Neural cell (in vitro differentiated cells): Measurements from ENCODE around the gene PLA2G12B. TPM values are rescaled to one million over a fixed set of nuclear protein-coding genes. Genes with fewer than 3 reads are reported as not detected.

Source experiments
- H2AFZ ChIP-seq: fragments of 200-600, 300-800 bp; sonication (generic), shearing (Covaris generic); 2 replicates; pipeline ENCODE4 v1.6.0; 2014; ENCODE audit warnings: low read depth, mild to moderate bottlenecking, antibody characterized with exemption, low read length, moderate library complexity
- H3F3A ChIP-seq: fragments of 200-600 bp; shearing (Covaris generic); 2 replicates; pipeline ENCODE4 v1.6.1; 2016; ENCODE audit warnings: mild to moderate bottlenecking, moderate library complexity, mixed read lengths, antibody characterized with exemption, low read length; ENCODE audit not compliant: insufficient read depth, poor library complexity, severe bottlenecking
- H3K27ac ChIP-seq: fragments of 200-600, 300-800 bp; sonication (generic), shearing (Covaris generic); 2 replicates; pipeline ENCODE4 v1.5.1; 2014; ENCODE audit warnings: mild to moderate bottlenecking, low read length, moderate library complexity
- H3K27me3 ChIP-seq: fragments of 300-800, 200-600 bp; sonication (generic), shearing (Covaris generic); 2 replicates; pipeline ENCODE4 v1.6.0; 2014; ENCODE audit warnings: mild to moderate bottlenecking, low read depth, low read length, moderate library complexity; ENCODE audit not compliant: insufficient read depth
- H3K36me3 ChIP-seq: fragments of 300-800, 200-600 bp; sonication (generic), shearing (Covaris generic); 2 replicates; pipeline ENCODE4 v1.5.1; 2014; ENCODE audit warnings: mild to moderate bottlenecking, antibody characterized with exemption, low read length, moderate library complexity; ENCODE audit not compliant: insufficient read depth
- H3K4me2 ChIP-seq: fragments of 300-800, 200-600 bp; sonication (generic), shearing (Covaris generic); 2 replicates; pipeline ENCODE4 v1.6.0; 2014; ENCODE audit warnings: mild to moderate bottlenecking, low read length
- H3K4me3 ChIP-seq: fragments of 300-800, 200-600 bp; sonication (generic), shearing (Covaris generic); 2 replicates; pipeline ENCODE4 v1.5.1; 2014; ENCODE audit warnings: mild to moderate bottlenecking, low read length, moderate library complexity
- H3K79me2 ChIP-seq: fragments of 200-600 bp; shearing (Covaris generic); replicated peaks from 2 replicates; pipeline ENCODE4 v1.6.0; 2014; ENCODE audit warnings: mild to moderate bottlenecking, low read length, moderate library complexity; ENCODE audit not compliant: insufficient read depth
- H3K9ac ChIP-seq: fragments of 300-800, 200-600 bp; sonication (generic), shearing (Covaris generic); 2 replicates; pipeline ENCODE4 v1.6.1; 2016; ENCODE audit warnings: mild to moderate bottlenecking, low read length, mixed read lengths
- H3K9me2 ChIP-seq: fragments of 200-600 bp; shearing (Covaris generic); 2 replicates; pipeline ENCODE4 v1.6.1; 2016; ENCODE audit warnings: mild to moderate bottlenecking, low read length, mixed read lengths; ENCODE audit not compliant: insufficient read depth
- H3K9me3 ChIP-seq: fragments of 200-600, 300-800 bp; sonication (generic), shearing (Covaris generic); 2 replicates; pipeline ENCODE4 v1.6.1; 2016; ENCODE audit warnings: mild to moderate bottlenecking, mixed run types, low read length, moderate library complexity, mixed read lengths
- H4K20me1 ChIP-seq: fragments of 200-600 bp; shearing (Covaris generic); 2 replicates; pipeline ENCODE4 v1.6.1; 2016; ENCODE audit warnings: mild to moderate bottlenecking, mixed run types; ENCODE audit not compliant: insufficient read depth
- CTCF ChIP-seq: fragments of 450-650 bp; IDR thresholded peaks from 2 replicates; pipeline ENCODE4 v1.5.1; 2014; ENCODE audit warnings: antibody characterized with exemption, mild to moderate bottlenecking, moderate library complexity; ENCODE audit not compliant: poor library complexity, severe bottlenecking
- EP300 ChIP-seq: fragments of 450-650 bp; conservative IDR thresholded peaks from 2 replicates; pipeline ENCODE4 v1.6.1; 2014; ENCODE audit warnings: antibody characterized with exemption, mild to moderate bottlenecking, moderate library complexity; ENCODE audit not compliant: poor library complexity, severe bottlenecking
- EZH2 ChIP-seq: fragments of 200-600, 300-800 bp; shearing (Covaris generic), sonication (generic); IDR thresholded peaks from 2 replicates; pipeline ENCODE4 v1.6.1; 2014; ENCODE audit warnings: antibody characterized with exemption, low read length, borderline replicate concordance, mild to moderate bottlenecking; ENCODE audit not compliant: insufficient read depth, poor library complexity, severe bottlenecking
- MXI1 ChIP-seq: fragments of 450-650 bp; conservative IDR thresholded peaks from 2 replicates; pipeline ENCODE4 v1.6.1; 2014; ENCODE audit warnings: antibody characterized with exemption, mild to moderate bottlenecking; ENCODE audit not compliant: poor library complexity, severe bottlenecking
- POLR2AphosphoS5 ChIP-seq: IDR thresholded peaks from 2 replicates; pipeline ENCODE4 v1.6.1; 2012
- RAD21 ChIP-seq: fragments of 450-650 bp; conservative IDR thresholded peaks from 2 replicates; pipeline ENCODE4 v1.6.1; 2014; ENCODE audit warnings: antibody characterized with exemption, mild to moderate bottlenecking, moderate library complexity
- REST ChIP-seq: IDR thresholded peaks from 2 replicates; pipeline ENCODE4 v1.6.1; 2012; ENCODE audit warnings: borderline replicate concordance
- SMC3 ChIP-seq: fragments of 450-650 bp; conservative IDR thresholded peaks from 2 replicates; pipeline ENCODE4 v1.6.1; 2014; ENCODE audit warnings: antibody characterized with exemption, mild to moderate bottlenecking, moderate library complexity; ENCODE audit not compliant: poor library complexity
- TAF1 ChIP-seq: IDR thresholded peaks from 2 replicates; pipeline ENCODE4 v1.6.1; 2012; ENCODE audit warnings: low read depth
- polyA plus RNA-seq: library from polyadenylated mRNA; depleted of rRNA; stranded (reverse); fragments of >200 nt; gene quantifications from 2 replicates; pipeline ENCODE4 v1.2.3, GENCODE V29; 2014

The PLA2G12B gene
- polyA plus RNA-seq, 1 donor from 2014 or later = not detected

GRCh38 chr10:72912736-72913135 lies 41.9 kb downstream of the PLA2G12B start:
- Histone ChIP-seq H3K36me3 (no peaks in the 10 kb centered on the region), H3K79me2 (no peaks in the 10 kb centered on the region), H3K4me2 (no peak overlapping the region), H2AFZ (no peak overlapping the region), H4K20me1 (no peaks in the 10 kb centered on the region), H3K9me2 (no peaks in the 10 kb centered on the region), H3K9ac (no peak overlapping the region), H3K27ac (no peak overlapping the region), H3K27me3 (no peaks in the 10 kb centered on the region), H3F3A (no peaks in the 10 kb centered on the region), H3K4me3 (no peak overlapping the region), H3K9me3 (no peaks in the 10 kb centered on the region)
- TF ChIP-seq SMC3 (no peak), CTCF (no peak), MXI1 (no peak), RAD21 (no peak), EZH2 (no peak), REST (no peak), POLR2AphosphoS5 (no peak), TAF1 (no peak), EP300 (no peak)

DNA sequence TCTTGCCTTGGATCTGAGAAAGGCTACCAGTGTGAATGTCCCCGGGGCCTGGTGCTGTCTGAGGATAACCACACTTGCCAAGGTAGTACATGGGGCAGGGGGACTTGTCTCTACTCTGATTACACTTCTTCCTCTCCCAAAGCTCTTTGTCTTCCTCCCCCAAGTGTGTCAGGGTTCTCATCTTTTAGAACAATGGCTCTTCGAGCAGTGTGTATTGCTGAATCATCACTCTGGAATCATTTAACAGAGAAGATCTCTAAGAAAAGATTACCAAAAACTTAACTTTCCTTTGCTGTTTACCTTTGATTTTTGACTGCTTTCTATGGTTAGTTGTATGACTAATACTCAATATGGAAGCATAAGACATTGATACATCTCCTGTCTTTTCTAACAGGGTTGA lies 42.8 kb downstream of the PLA2G12B start:
- Histone ChIP-seq H3K79me2 (no peaks in the 10 kb centered on the region), H3K4me3 (no peak overlapping the region), H3K9me2 (no peaks in the 10 kb centered on the region), H3K4me2 (no peak overlapping the region), H3K27ac (no peak overlapping the region), H3F3A (no peaks in the 10 kb centered on the region), H3K9ac (no peak overlapping the region), H3K9me3 (no peaks in the 10 kb centered on the region), H3K27me3 (no peaks in the 10 kb centered on the region), H2AFZ (no peak overlapping the region), H3K36me3 (no peaks in the 10 kb centered on the region), H4K20me1 (no peaks in the 10 kb centered on the region)
- TF ChIP-seq RAD21 = no peak
- no peak for TF ChIP-seq REST
- no peak for TF ChIP-seq POLR2AphosphoS5
- TF ChIP-seq MXI1 = no peak
- no peak for TF ChIP-seq CTCF
- TF ChIP-seq EP300 = no peak
- TF ChIP-seq SMC3 = no peak
